Panc1 (cell line): ENCODE results near the gene PERCC1.

ENCODE experiments used
- SIN3A ChIP-seq: IDR thresholded peaks from 2 replicates; pipeline ENCODE4 v1.6.1; 2012; ENCODE audit warnings: low read depth, mild to moderate bottlenecking, low read length, moderate library complexity, borderline replicate concordance; ENCODE audit not compliant: insufficient read depth
- TCF7L2 ChIP-seq: IDR thresholded peaks from 2 replicates; pipeline ENCODE4 v1.6.1; 2011; ENCODE audit warnings: mild to moderate bottlenecking, low read depth, low read length, inconsistent platforms
- TF ChIP-seq, protein P1 (sequence below): fragments of 450-650 bp; IDR thresholded peaks from 2 replicates; pipeline ENCODE4 v1.5.1; 2017; ENCODE audit warnings: mild to moderate bottlenecking
- TF ChIP-seq, protein P2 (sequence below), 2 experiments: IDR thresholded peaks; 2 replicates each; pipeline ENCODE4 v1.6.1; 2011 to 2012; ENCODE audit warnings: low read depth in 2 of 2, control low read depth in 1 of 2, low read length in 1 of 2, mild to moderate bottlenecking in 1 of 2, moderate library complexity in 1 of 2; ENCODE audit not compliant: insufficient read depth in 1 of 2

DNA sequence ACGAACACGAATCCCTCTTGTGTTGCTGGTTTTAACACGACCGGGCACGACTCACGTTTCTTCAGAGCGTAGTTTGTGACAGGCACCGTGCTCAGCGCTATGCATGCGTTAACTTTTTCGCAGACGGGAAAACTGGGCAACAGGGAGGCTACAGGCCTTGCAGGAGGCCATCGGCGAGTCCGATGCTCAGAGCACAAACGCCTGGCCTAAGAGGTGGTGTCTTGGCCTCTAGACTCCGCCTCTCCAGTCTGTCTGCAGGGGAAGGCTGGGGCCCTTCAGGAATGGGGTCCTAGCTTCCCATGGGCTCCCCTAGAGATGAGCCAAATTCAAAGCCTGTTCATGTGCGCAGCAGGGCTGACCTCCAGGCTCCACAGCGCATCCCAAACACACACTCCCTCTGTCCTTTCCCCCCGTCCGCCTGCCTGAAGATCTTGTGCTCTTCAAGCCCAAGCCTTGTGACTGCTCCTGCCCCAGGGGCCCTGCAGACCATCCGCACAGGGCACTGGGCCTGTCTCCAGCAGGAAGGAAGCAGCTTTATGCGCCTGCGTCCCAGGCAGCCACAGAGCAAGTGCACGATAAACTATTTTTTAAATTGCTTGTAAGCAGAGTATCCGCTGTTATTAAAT, 40.8 kb downstream of the PERCC1 start:
- TF ChIP-seq, protein P1, sequence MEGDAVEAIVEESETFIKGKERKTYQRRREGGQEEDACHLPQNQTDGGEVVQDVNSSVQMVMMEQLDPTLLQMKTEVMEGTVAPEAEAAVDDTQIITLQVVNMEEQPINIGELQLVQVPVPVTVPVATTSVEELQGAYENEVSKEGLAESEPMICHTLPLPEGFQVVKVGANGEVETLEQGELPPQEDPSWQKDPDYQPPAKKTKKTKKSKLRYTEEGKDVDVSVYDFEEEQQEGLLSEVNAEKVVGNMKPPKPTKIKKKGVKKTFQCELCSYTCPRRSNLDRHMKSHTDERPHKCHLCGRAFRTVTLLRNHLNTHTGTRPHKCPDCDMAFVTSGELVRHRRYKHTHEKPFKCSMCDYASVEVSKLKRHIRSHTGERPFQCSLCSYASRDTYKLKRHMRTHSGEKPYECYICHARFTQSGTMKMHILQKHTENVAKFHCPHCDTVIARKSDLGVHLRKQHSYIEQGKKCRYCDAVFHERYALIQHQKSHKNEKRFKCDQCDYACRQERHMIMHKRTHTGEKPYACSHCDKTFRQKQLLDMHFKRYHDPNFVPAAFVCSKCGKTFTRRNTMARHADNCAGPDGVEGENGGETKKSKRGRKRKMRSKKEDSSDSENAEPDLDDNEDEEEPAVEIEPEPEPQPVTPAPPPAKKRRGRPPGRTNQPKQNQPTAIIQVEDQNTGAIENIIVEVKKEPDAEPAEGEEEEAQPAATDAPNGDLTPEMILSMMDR: no peak
- TF ChIP-seq, protein P2, sequence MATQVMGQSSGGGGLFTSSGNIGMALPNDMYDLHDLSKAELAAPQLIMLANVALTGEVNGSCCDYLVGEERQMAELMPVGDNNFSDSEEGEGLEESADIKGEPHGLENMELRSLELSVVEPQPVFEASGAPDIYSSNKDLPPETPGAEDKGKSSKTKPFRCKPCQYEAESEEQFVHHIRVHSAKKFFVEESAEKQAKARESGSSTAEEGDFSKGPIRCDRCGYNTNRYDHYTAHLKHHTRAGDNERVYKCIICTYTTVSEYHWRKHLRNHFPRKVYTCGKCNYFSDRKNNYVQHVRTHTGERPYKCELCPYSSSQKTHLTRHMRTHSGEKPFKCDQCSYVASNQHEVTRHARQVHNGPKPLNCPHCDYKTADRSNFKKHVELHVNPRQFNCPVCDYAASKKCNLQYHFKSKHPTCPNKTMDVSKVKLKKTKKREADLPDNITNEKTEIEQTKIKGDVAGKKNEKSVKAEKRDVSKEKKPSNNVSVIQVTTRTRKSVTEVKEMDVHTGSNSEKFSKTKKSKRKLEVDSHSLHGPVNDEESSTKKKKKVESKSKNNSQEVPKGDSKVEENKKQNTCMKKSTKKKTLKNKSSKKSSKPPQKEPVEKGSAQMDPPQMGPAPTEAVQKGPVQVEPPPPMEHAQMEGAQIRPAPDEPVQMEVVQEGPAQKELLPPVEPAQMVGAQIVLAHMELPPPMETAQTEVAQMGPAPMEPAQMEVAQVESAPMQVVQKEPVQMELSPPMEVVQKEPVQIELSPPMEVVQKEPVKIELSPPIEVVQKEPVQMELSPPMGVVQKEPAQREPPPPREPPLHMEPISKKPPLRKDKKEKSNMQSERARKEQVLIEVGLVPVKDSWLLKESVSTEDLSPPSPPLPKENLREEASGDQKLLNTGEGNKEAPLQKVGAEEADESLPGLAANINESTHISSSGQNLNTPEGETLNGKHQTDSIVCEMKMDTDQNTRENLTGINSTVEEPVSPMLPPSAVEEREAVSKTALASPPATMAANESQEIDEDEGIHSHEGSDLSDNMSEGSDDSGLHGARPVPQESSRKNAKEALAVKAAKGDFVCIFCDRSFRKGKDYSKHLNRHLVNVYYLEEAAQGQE (IDR thresholded peaks at IDR 0.05; ENCODE audit: insufficient read depth in 1 of 2, low read depth in 2 of 2, low read length in 1 of 2): no peak
- TF ChIP-seq SIN3A (no peak), TCF7L2 (no peak)
